Right ventricle myocardium inferior (tissue), 1 donor: ENCODE measurements around the gene TRAPPC3. TPM values are rescaled to one million over a fixed set of nuclear protein-coding genes. Genes with fewer than 3 reads are reported as not detected.
A peak's percentile ranks its signal among the peaks of the same experiment; 100 is the strongest.
"Not testable (repeated sequence)": the region's sequence is repeated elsewhere in the genome, so short reads cannot be mapped to it uniquely, and the experiment has no call there.

Experiments used
- ATAC-seq: fragments of 200-7000 bp; cut with Tn5 transposase; one replicate; pipeline ENCODE4 v1.9.1; 2020; ENCODE audit warnings: mild to moderate bottlenecking, moderate library complexity
- DNase-seq: peaks from one replicate; pipeline ENCODE4 v3.0.0; 2021; ENCODE audit errors: missing footprints
- intact Hi-C: fragments of 100-400 bp; cut with DNase I; formaldehyde crosslinking; loops from one replicate; pipeline ENCODE4 v1.11.0; 2022
- long read RNA-seq: library from polyadenylated mRNA; unstranded; transcript quantifications from one replicate; pipeline ENCODE4 v2.0.0, GENCODE V29; 2021
- total RNA-seq: library from RNA; stranded (reverse); fragmentation: NEBNext Ultra II Directional; extraction: Animal tissue kit (Norgen Biotek cat#: 25700); gene quantifications from one replicate; pipeline ENCODE4 v1.2.1, GENCODE V29; 2021
- donor health status: DM: no; HTN: yes; CAD: no; lungs with severe emphysema.

The TRAPPC3 gene
- 53.9 TPM for total RNA-seq
- long read RNA-seq, transcript TRAPPC3-204 (5 exons, 1,265 nt), result major isoform, 12 of 14 reads
- long read RNA-seq, partial matches to known transcripts, result 0 of 14 reads
- long read RNA-seq, other reads (novel, unspliced or antisense), result 1 of 14 reads

- ATAC-seq, result peak; percentile 94
- DNase-seq, result peak; percentile 100
- intact Hi-C loops, result loop anchor here (1.0 to 2.0 kb wide), 4 partner anchors 39 to 271 kb away; partner anchors contain the start of gene THRAP3
Measured at GRCh38 chr1:36149237-36149972, at the start of gene TRAPPC3. TRAPPC3 (minus strand) TSS chr1:36149486; CDS start chr1:36149378, 108 bp downstream.

- intact Hi-C loops, result no loop called here
- DNase-seq (no peak), ATAC-seq (no peak)
Measured at GRCh38 chr1:36198641-36199040, 49.4 kb upstream of the TRAPPC3 start.

- ATAC-seq, DNase-seq, intact Hi-C loops: not testable (repeated sequence)
Measured at GRCh38 chr1:36196805-36197204, 47.5 kb upstream of the TRAPPC3 start.

GRCh38 chr1:36187800-36188593, 38.7 kb upstream of the TRAPPC3 start:
- intact Hi-C loops, result loop anchor here (1.0 to 2.0 kb wide), 2 partner anchors 39 to 87 kb away; partner anchors contain the start of gene TRAPPC3

GRCh38 chr1:36183309-36183856, 34.1 kb upstream of the TRAPPC3 start:
- DNase-seq, result no peak
- intact Hi-C loops, result no loop called here
- no peak for ATAC-seq

More at GRCh38 chr1:36187800-36188593, 38.7 kb upstream of the TRAPPC3 start:
- DNase-seq (peak; percentile 91), ATAC-seq (peak; percentile 94)

GRCh38 chr1:36182734-36183133, 33.4 kb upstream of the TRAPPC3 start:
- ATAC-seq, result no peak
- intact Hi-C loops, result no loop called here
- no peak for DNase-seq

- ATAC-seq, result no peak
- intact Hi-C loops, result no loop called here
- DNase-seq, result no peak
Measured at GRCh38 chr1:36179220-36179600, 29.9 kb upstream of the TRAPPC3 start.

GRCh38 chr1:36178471-36179219, 29.4 kb upstream of the TRAPPC3 start:
- intact Hi-C loops, result no loop called here
- ATAC-seq (peak; percentile 17), DNase-seq (no peak)

- no peak for ATAC-seq
- no peak for DNase-seq
- intact Hi-C loops, result loop anchor here (2.0 kb wide), 1 partner anchor 23 kb away; no protein-coding TSS in a partner anchor
Measured at GRCh38 chr1:36177589-36178431, 28.5 kb upstream of the TRAPPC3 start.

GRCh38 chr1:36176106-36176949, 27.0 kb upstream of the TRAPPC3 start:
- ATAC-seq (peak; percentile 45), DNase-seq (no peak)
- intact Hi-C loops, result loop anchor here (2.0 kb wide), 1 partner anchor 22 kb away; no protein-coding TSS in a partner anchor

GRCh38 chr1:36175137-36176095, 26.1 kb upstream of the TRAPPC3 start:
- peak; percentile 71 for DNase-seq
- ATAC-seq, result peak; percentile 83
- intact Hi-C loops, result loop anchor here (2.0 kb wide), 1 partner anchor 21 kb away; no protein-coding TSS in a partner anchor

GRCh38 chr1:36174713-36175112, 25.4 kb upstream of the TRAPPC3 start:
- intact Hi-C loops, result no loop called here
- DNase-seq, result no peak
- no peak for ATAC-seq

GRCh38 chr1:36172983-36173382, 23.7 kb upstream of the TRAPPC3 start:
- intact Hi-C loops, result no loop called here

GRCh38 chr1:36172017-36172747, 22.9 kb upstream of the TRAPPC3 start:
- intact Hi-C loops, result no loop called here
- DNase-seq (no peak), ATAC-seq (no peak)

More at GRCh38 chr1:36172983-36173382, 23.7 kb upstream of the TRAPPC3 start:
- DNase-seq (no peak), ATAC-seq (no peak)
